PFSK-1 (cell line): Measurements from ENCODE around the gene GDI1.

Experiments
- FOXP2 ChIP-seq: optimal IDR thresholded peaks from 2 replicates; pipeline ENCODE3; 2011; ENCODE audit warnings: borderline replicate concordance, control low read depth, inconsistent platforms; ENCODE audit not compliant: insufficient read depth; ENCODE audit errors: extremely low read length, extremely low read depth
- POLR2AphosphoS5 ChIP-seq: IDR thresholded peaks from 2 replicates; pipeline ENCODE4 v1.6.1; 2012; ENCODE audit warnings: low read depth, mild to moderate bottlenecking, control low read depth, low read length, moderate library complexity
- SIN3A ChIP-seq: IDR thresholded peaks from 2 replicates; pipeline ENCODE4 v1.6.1; 2012; ENCODE audit warnings: mild to moderate bottlenecking, low read length, moderate library complexity, borderline replicate concordance; ENCODE audit not compliant: insufficient read depth
- TAF1 ChIP-seq: IDR thresholded peaks from 2 replicates; pipeline ENCODE4 v1.6.1; 2012; ENCODE audit warnings: low read length, control low read depth, borderline replicate concordance; ENCODE audit not compliant: insufficient read depth
- TF ChIP-seq, protein P1 (sequence below), 2 experiments: IDR thresholded peaks; 2 replicates each; pipeline versions ENCODE4 v1.6.1 to v1.8.0; 2011 to 2012; ENCODE audit warnings: low read depth in 2 of 2, low read length in 2 of 2, control low read depth in 1 of 2, inconsistent platforms in 1 of 2, mild to moderate bottlenecking in 1 of 2, moderate library complexity in 1 of 2; ENCODE audit not compliant: insufficient read depth in 1 of 2

The GDI1 gene

DNA sequence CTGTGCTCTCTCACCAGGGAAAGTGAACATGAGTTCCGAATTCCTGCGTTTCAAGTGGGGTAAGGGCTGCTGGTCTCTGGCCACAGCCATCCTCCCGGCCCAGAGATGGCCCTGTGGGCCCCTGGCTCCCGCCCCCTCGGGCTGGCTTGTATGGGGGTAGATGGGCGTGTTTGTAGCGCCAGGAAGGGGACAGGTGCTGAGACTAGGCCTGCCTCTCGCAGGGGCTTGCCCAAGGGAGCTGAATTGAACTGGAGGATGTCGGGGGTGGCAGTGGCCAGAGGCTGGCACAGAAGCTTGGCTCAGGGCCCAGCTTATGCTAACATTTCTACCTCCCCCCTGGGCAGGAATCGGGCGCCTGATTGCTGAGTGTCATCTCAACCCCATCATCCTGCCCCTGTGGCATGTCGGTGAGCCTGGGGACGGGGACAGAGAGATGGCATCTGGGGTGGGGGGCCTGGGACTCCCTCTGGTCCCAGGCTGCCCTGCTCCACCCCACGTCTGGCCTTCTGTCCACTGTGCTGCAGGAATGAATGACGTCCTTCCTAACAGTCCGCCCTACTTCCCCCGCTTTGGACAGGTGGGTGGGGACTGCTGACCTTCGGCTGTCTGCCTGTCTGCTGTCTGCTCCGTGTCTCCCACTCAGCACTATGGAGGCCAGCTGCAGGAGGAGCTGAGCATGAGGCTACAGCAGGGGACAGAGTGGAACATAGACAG, 17.1 kb upstream of the GDI1 start:
- no peak for TF ChIP-seq POLR2AphosphoS5

GRCh38 chrX:154420402-154420756, 16.6 kb upstream of the GDI1 start:
- TF ChIP-seq POLR2AphosphoS5, result no peak
- no peak for TF ChIP-seq FOXP2
- no peak for TF ChIP-seq SIN3A
- TF ChIP-seq, protein P1, sequence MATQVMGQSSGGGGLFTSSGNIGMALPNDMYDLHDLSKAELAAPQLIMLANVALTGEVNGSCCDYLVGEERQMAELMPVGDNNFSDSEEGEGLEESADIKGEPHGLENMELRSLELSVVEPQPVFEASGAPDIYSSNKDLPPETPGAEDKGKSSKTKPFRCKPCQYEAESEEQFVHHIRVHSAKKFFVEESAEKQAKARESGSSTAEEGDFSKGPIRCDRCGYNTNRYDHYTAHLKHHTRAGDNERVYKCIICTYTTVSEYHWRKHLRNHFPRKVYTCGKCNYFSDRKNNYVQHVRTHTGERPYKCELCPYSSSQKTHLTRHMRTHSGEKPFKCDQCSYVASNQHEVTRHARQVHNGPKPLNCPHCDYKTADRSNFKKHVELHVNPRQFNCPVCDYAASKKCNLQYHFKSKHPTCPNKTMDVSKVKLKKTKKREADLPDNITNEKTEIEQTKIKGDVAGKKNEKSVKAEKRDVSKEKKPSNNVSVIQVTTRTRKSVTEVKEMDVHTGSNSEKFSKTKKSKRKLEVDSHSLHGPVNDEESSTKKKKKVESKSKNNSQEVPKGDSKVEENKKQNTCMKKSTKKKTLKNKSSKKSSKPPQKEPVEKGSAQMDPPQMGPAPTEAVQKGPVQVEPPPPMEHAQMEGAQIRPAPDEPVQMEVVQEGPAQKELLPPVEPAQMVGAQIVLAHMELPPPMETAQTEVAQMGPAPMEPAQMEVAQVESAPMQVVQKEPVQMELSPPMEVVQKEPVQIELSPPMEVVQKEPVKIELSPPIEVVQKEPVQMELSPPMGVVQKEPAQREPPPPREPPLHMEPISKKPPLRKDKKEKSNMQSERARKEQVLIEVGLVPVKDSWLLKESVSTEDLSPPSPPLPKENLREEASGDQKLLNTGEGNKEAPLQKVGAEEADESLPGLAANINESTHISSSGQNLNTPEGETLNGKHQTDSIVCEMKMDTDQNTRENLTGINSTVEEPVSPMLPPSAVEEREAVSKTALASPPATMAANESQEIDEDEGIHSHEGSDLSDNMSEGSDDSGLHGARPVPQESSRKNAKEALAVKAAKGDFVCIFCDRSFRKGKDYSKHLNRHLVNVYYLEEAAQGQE (IDR thresholded peaks at IDR 0.05; ENCODE audit: insufficient read depth in 1 of 2, low read depth in 2 of 2, low read length in 2 of 2), result no peak
- no peak for TF ChIP-seq TAF1

- TF ChIP-seq TAF1 (no peak), SIN3A (no peak), FOXP2 (no peak), POLR2AphosphoS5 (no peak)
- TF ChIP-seq, protein P1 (IDR thresholded peaks at IDR 0.05; ENCODE audit: insufficient read depth in 1 of 2, low read depth in 2 of 2, low read length in 2 of 2), result no peak
Measured at GRCh38 chrX:154426916-154427770, 9.8 kb upstream of the GDI1 start.

DNA sequence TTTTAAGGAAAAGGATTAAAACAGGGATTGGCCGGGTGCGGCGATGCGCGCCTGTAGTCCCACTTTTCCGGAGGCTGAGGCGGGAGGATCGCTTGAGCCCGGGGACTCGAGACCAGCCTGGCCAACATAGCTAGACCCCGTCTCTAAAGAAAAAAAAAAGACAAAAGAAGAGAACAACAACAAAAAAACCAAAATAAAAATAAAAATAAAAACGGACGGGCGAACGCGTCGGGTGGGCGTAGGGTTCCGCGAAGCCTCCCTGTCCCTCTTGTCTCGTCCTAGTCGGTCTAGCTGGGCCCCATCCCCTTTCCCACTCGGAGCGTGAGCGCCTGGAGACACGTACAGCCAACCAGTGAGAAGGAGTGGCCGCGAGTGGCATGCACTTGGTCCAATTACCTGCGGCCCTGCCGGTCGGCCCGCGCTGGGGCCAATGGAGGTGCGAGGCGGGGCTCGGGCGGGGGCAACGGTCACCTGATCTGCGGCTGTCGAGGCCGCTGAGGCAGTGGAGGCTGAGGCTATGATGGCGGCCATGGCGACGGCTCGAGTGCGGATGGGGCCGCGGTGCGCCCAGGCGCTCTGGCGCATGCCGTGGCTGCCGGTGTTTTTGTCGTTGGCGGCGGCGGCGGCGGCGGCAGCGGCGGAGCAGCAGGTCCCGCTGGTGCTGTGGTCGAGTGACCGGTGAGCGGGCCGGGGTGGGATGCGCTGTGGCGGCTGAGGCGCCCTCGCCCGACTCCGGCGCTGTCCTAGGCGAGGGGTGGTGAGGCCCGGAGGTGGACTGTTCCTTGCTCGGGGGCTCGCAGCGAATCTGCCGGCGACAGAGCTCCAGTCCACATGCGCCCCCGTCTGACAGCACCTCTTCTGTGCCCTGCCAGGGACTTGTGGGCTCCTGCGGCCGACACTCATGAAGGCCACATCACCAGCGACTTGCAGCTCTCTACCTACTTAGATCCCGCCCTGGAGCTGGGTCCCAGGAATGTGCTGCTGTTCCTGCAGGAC, 8.5 kb upstream of the GDI1 start, which contains the start of gene ATP6AP1:
Gene ATP6AP1 (plus strand): TSS at position 502 of the 996 bp plus-strand sequence. CDS start 16 bp downstream, at position 518.
- TF ChIP-seq, protein P1 (IDR thresholded peaks at IDR 0.05; ENCODE audit: insufficient read depth in 1 of 2, low read depth in 2 of 2, low read length in 2 of 2), result no peak
- TF ChIP-seq POLR2AphosphoS5, result peak; percentile 51

DNA sequence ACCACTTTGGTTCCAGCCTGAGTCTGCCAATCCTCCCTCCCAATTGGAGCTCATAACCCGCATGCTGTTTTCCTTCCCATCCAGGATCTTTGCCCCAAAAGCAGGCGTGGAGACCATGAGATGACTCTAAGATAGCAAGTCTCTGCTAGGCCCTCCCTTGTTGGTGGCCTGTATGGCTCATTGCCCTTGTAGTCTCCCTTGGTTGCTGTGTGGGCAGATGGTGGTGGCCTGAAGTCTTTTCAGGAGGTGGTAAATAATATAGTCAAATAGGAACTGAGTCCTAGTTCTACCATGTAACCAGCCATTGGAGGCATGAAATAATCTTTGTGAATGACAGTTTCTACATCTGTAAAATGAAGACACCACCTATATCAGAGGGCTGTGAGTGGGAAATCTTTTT, 7.2 kb upstream of the GDI1 start:
- no peak for TF ChIP-seq POLR2AphosphoS5
- TF ChIP-seq SIN3A, result no peak
- no peak for TF ChIP-seq TAF1
- TF ChIP-seq, protein P1 (IDR thresholded peaks at IDR 0.05; ENCODE audit: insufficient read depth in 1 of 2, low read depth in 2 of 2, low read length in 2 of 2), result no peak
- no peak for TF ChIP-seq FOXP2
